GM12873 (cell line): Measurements from ENCODE around the gene TMPRSS11A.

ENCODE experiments used
- CTCF ChIP-seq: IDR thresholded peaks from 2 replicates; pipeline ENCODE4 v1.5.1; 2012; ENCODE audit warnings: low read depth, mild to moderate bottlenecking, moderate library complexity, low read length, control low read depth; ENCODE audit not compliant: insufficient read depth; ENCODE audit errors: missing control alignments

TMPRSS11A gene

DNA sequence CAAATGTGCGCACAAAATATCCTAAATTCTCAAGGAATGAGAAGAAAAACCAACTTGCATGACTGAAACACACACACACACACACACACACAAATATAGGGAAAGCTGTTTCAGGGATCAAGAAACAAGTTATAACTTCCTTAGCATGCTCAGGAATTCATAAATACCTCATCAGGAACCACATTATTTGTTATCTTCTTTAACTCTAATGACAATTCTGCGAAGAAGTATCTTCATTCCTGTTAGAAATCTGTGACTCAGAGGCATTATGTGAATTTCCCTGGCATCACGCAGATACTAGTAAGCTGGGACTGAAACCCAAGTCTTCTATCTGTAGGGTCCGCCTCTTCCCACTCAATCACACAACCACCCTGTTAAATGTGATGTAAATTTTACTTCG lies 30.3 kb downstream of the TMPRSS11A start:
- no peak for TF ChIP-seq CTCF

DNA sequence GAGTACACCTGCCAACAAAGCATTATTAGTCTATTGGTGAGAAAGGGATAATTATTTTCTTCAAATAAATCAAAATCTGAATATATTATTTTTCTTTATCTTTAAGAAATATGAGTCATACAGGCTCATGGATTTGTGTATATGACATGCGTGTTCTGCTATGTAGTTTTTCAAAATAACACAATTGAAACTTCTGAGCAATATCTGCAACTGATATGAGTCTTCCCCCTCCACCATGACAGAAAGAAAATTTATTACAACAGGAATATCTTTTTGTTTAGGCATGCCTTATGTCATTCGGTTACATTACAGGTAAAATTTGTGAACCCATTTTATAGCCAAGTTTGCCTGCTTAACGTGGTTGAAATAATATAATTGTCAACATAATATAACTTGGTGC lies 32.0 kb downstream of the TMPRSS11A start:
- TF ChIP-seq CTCF = no peak

GRCh38 chr4:67929426-67929825 lies 33.9 kb downstream of the TMPRSS11A start:
- no peak for TF ChIP-seq CTCF

DNA sequence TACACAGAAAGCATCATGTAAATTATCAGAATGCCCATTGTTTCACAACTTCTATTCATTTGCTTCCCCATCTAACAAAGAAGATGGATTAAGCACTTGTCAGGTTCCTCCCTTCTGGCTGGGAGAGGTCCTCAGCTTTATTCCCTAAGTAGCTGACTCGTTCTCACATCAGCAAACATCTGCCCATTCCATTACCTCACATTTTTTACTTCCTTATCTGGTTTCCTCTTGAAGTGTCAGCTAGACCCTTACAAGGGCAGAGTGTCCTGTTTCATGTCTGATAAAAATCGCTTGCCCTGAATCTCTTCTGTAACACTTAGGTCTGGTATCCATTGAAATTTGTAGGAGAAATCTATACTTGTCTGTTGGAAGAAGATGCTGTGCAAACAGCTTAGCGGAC lies 34.7 kb downstream of the TMPRSS11A start:
- TF ChIP-seq CTCF = no peak

DNA sequence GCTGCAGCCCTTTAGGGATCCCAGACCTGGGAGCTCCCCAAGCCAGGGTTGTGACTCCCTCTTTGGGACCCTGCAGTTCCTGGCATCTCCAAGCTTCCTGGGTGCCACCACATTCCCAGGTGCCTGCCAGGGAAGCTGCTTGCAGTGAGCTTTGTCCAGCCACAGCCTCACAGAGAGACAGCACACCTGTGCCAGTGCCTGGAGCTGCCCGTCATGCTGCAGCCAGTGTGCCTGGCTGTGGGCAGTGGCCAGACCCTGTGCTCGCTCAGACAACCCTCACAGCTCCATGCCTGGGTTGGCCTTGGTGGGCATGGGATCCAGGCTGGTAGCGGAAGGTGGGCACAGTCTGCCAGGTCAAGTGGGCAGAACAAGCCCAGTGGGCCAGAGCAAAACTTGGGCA lies 36.0 kb downstream of the TMPRSS11A start:
- no peak for TF ChIP-seq CTCF

DNA sequence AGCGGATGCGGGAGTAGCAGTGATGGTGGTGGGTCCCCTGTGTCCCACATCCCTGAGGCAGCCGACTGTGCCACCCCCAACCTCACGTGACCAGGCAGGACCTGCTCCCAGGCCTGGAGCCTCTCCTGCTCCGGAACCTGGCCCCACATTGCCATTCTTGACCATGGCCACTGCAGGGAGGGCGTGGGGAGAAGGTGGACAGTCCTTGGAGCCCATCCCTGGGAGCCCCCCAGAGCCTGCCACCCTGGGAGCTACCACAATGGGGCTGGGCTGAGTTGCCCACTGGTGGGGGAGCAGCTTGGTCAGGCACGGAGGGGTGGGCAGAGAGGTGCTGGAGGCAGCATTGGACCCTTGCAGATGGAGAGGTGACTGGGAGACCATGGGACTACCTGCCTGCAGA lies 36.8 kb downstream of the TMPRSS11A start:
- TF ChIP-seq CTCF = no peak

- no peak for TF ChIP-seq CTCF
Measured at GRCh38 chr4:67922697-67923096, 40.6 kb downstream of the TMPRSS11A start.
